Vagina (tissue), 2 donors: ENCODE results near the gene STEAP1B.
"Not testable (repeated sequence)": the region's sequence is repeated elsewhere in the genome, so short reads cannot be mapped to it uniquely, and the experiment has no call there.

ENCODE experiments used
- POLR2A ChIP-seq, 2 donors: fragments of 450-650 bp; IDR thresholded peaks; one replicate each; pipeline ENCODE4 v1.6.1; 2017; ENCODE audit warnings: antibody characterized with exemption in 2 of 2, mild to moderate bottlenecking in 2 of 2, moderate library complexity in 2 of 2
- POLR2AphosphoS5 ChIP-seq, 2 donors: sonication (generic); formaldehyde crosslinking; IDR thresholded peaks; one replicate each; pipeline ENCODE4 v1.9.0; 2017; ENCODE audit warnings: antibody characterized with exemption in 2 of 2, mild to moderate bottlenecking in 2 of 2, low read depth in 1 of 2; ENCODE audit not compliant: insufficient read depth in 1 of 2
- TF ChIP-seq, protein P1 (sequence below), 3 experiments: fragments of 450-650 bp in 2 of 3; fragments of 200-600 bp in 1 of 3; sonication (generic) in 1 of 3; IDR thresholded peaks; one replicate each; pipeline ENCODE4 v1.5.1; 2017 to 2019; ENCODE audit warnings: antibody characterized with exemption in 3 of 3, mild to moderate bottlenecking in 2 of 3, moderate library complexity in 2 of 3

DNA sequence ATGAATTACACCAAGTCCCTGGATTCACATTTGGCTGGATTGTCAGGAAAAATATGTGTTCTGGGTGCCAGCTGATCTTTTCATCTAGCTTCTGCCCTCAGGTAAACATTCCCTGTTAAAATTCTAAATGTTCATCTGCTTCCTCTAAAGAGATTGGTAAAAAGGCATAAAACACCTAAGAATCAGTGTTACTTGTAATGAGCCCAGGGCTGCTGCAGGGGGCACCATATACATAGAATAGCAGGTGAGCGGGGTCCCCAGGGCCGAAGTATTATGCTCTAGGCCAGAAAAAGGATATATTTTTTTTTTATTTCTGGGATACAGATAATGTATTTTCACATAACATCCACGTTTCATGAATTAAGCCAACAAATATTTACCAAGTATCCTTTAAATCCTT, 4.5 kb upstream of the STEAP1B start:
- not testable (repeated sequence) for TF ChIP-seq POLR2A (IDR thresholded peaks at IDR 0.05); POLR2AphosphoS5 (IDR thresholded peaks at IDR 0.05; ENCODE audit: insufficient read depth in 1 of 2, low read depth in 1 of 2)
- TF ChIP-seq, protein P1, sequence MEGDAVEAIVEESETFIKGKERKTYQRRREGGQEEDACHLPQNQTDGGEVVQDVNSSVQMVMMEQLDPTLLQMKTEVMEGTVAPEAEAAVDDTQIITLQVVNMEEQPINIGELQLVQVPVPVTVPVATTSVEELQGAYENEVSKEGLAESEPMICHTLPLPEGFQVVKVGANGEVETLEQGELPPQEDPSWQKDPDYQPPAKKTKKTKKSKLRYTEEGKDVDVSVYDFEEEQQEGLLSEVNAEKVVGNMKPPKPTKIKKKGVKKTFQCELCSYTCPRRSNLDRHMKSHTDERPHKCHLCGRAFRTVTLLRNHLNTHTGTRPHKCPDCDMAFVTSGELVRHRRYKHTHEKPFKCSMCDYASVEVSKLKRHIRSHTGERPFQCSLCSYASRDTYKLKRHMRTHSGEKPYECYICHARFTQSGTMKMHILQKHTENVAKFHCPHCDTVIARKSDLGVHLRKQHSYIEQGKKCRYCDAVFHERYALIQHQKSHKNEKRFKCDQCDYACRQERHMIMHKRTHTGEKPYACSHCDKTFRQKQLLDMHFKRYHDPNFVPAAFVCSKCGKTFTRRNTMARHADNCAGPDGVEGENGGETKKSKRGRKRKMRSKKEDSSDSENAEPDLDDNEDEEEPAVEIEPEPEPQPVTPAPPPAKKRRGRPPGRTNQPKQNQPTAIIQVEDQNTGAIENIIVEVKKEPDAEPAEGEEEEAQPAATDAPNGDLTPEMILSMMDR (IDR thresholded peaks at IDR 0.05), result not testable (repeated sequence)
